Neural progenitor cell (in vitro differentiated cells): ENCODE results near the gene BMPR1B. TPM values are rescaled to one million over a fixed set of nuclear protein-coding genes. Genes with fewer than 3 reads are reported as not detected.

ENCODE experiments used
- DNase-seq: peaks from one replicate; pipeline ENCODE4 v3.0.0-alpha.2; 2016; ENCODE audit warnings: low spot score
- H2AFZ ChIP-seq: fragments of 200-600 bp; sonication (generic); replicated peaks from 2 replicates; pipeline ENCODE4 v1.6.1; 2016; ENCODE audit warnings: antibody characterized with exemption
- H3F3A ChIP-seq: fragments of 200-600 bp; sonication (generic); 2 replicates; pipeline ENCODE4 v1.6.1; 2016; ENCODE audit warnings: antibody characterized with exemption, low read depth
- H3K27ac ChIP-seq: fragments of 200-600 bp; sonication (generic); 2 replicates; pipeline ENCODE4 v1.5.1; 2016; ENCODE audit warnings: mild to moderate bottlenecking
- H3K27me3 ChIP-seq: fragments of 200-600 bp; sonication (generic); 2 replicates; pipeline ENCODE4 v1.6.1; 2016; ENCODE audit warnings: mild to moderate bottlenecking, moderate library complexity
- H3K36me3 ChIP-seq: fragments of 200-600 bp; sonication (generic); 2 replicates; pipeline ENCODE4 v1.5.1; 2016
- H3K4me1 ChIP-seq: fragments of 200-600 bp; sonication (generic); 2 replicates; pipeline ENCODE4 v1.6.1; 2016; ENCODE audit warnings: mixed run types
- H3K4me2 ChIP-seq: fragments of 200-600 bp; sonication (generic); 2 replicates; pipeline ENCODE4 v1.6.1; 2016
- H3K4me3 ChIP-seq: fragments of 200-600 bp; sonication (generic); 2 replicates; pipeline ENCODE4 v1.5.1; 2016
- H3K79me2 ChIP-seq: fragments of 200-600 bp; sonication (generic); 2 replicates; pipeline ENCODE4 v1.6.1; 2016; ENCODE audit warnings: low read depth
- H3K9ac ChIP-seq: fragments of 200-600 bp; sonication (generic); 2 replicates; pipeline ENCODE4 v1.6.1; 2016
- H3K9me3 ChIP-seq: fragments of 200-600 bp; sonication (generic); 2 replicates; pipeline ENCODE4 v1.5.1; 2016; ENCODE audit warnings: low read depth
- H4K20me1 ChIP-seq: fragments of 200-600 bp; sonication (generic); 2 replicates; pipeline ENCODE4 v1.6.1; 2016; ENCODE audit warnings: low read depth
- H3K27ac Mint-ChIP-seq: 3 replicates; pipeline ENCODE4 v1.8.0; 2021; ENCODE audit warnings: mixed read lengths
- H3K27me3 Mint-ChIP-seq: 2 replicates; pipeline ENCODE4 v1.8.0; 2022; ENCODE audit warnings: low read depth, mild to moderate bottlenecking, inconsistent platforms, moderate library complexity, mixed read lengths; ENCODE audit not compliant: insufficient read depth
- H3K36me3 Mint-ChIP-seq: 3 replicates; pipeline ENCODE4 v1.8.0; 2021; ENCODE audit warnings: mixed read lengths
- H3K4me1 Mint-ChIP-seq: 3 replicates; pipeline ENCODE4 v1.8.0; 2021; ENCODE audit warnings: mixed read lengths
- H3K4me3 Mint-ChIP-seq: 3 replicates; pipeline ENCODE4 v1.8.0; 2021; ENCODE audit warnings: mild to moderate bottlenecking, moderate library complexity, mixed read lengths
- H3K9me3 Mint-ChIP-seq: 3 replicates; pipeline ENCODE4 v1.8.0; 2020; ENCODE audit warnings: mixed read lengths
- CTCF ChIP-seq: fragments of 200-600 bp; sonication (generic); IDR thresholded peaks from 2 replicates; pipeline ENCODE4 v1.5.1; 2017; ENCODE audit warnings: antibody characterized with exemption, mild to moderate bottlenecking
- EZH2 ChIP-seq: fragments of 200-600 bp; sonication (generic); IDR thresholded peaks from 2 replicates; pipeline ENCODE4 v1.6.1; 2017; ENCODE audit warnings: antibody characterized with exemption, mild to moderate bottlenecking, moderate library complexity
- EZH2phosphoT487 ChIP-seq: fragments of 200-600 bp; sonication (generic); IDR thresholded peaks from 2 replicates; pipeline ENCODE4 v1.6.1; 2017; ENCODE audit warnings: antibody characterized with exemption
- total RNA-seq: library from RNA; depleted of rRNA; stranded (reverse); fragments of >200 nt; gene quantifications from 2 replicates; pipeline ENCODE4 v1.2.3, GENCODE V29; 2015; ENCODE audit warnings: low replicate concordance

The BMPR1B gene
- total RNA-seq, 1 donor from 2014 or later = 2.7 TPM

- no peak overlapping the region for H3K4me3 Mint-ChIP-seq
- no peaks in the 10 kb centered on the region for H3K9me3 Mint-ChIP-seq
- no peak overlapping the region for H2AFZ ChIP-seq
- no peaks in the 10 kb centered on the region for H3F3A ChIP-seq
- no peak overlapping the region for H3K27ac Mint-ChIP-seq
- H3K4me3 ChIP-seq = no peak overlapping the region
- H4K20me1 ChIP-seq = no peaks in the 10 kb centered on the region
- H3K4me1 Mint-ChIP-seq = peaks cover 13% of the 10 kb centered on the region
- no peaks in the 10 kb centered on the region for H3K36me3 ChIP-seq
- no peak overlapping the region for H3K9ac ChIP-seq
- DNase-seq = no peak
- TF ChIP-seq EZH2 = no peak
- no peak for TF ChIP-seq CTCF
- TF ChIP-seq EZH2phosphoT487 = no peak
- no peaks in the 10 kb centered on the region for H3K9me3 ChIP-seq
- H3K27me3 Mint-ChIP-seq = peaks cover 2% of the 10 kb centered on the region
- no peak overlapping the region for H3K4me2 ChIP-seq
- no peak overlapping the region for H3K27ac ChIP-seq
- H3K79me2 ChIP-seq = no peaks in the 10 kb centered on the region
- no peaks in the 10 kb centered on the region for H3K27me3 ChIP-seq
- no peaks in the 10 kb centered on the region for H3K4me1 ChIP-seq
- H3K36me3 Mint-ChIP-seq = peaks cover 6% of the 10 kb centered on the region
Observed at GRCh38 chr4:94979621-94980020, 221.9 kb downstream of the BMPR1B start.

GRCh38 chr4:94995684-94996394, 238.1 kb downstream of the BMPR1B start:
- Histone ChIP-seq H3K27me3 (no peaks in the 10 kb centered on the region), H3K9me3 (no peaks in the 10 kb centered on the region), H3K4me1 (peaks cover 23% of the 10 kb centered on the region), H3F3A (peaks cover 9% of the 10 kb centered on the region), H4K20me1 (no peaks in the 10 kb centered on the region), H3K9ac (no peak overlapping the region), H3K79me2 (no peaks in the 10 kb centered on the region), H2AFZ (peak overlapping the region; percentile 54), H3K4me2 (peak overlapping the region; percentile 63), H3K4me3 (no peak overlapping the region), H3K36me3 (no peaks in the 10 kb centered on the region), H3K27ac (peak overlapping the region; percentile 28)
- Mint-ChIP-seq H3K27me3 (no peaks in the 10 kb centered on the region), H3K27ac (peak overlapping the region; percentile 92), H3K4me1 (peaks cover 17% of the 10 kb centered on the region), H3K4me3 (peak overlapping the region; percentile 78), H3K9me3 (no peaks in the 10 kb centered on the region), H3K36me3 (peaks cover 3% of the 10 kb centered on the region)
- no peak for TF ChIP-seq CTCF
- no peak for TF ChIP-seq EZH2phosphoT487
- TF ChIP-seq EZH2 = no peak
- peak; percentile 82 for DNase-seq

DNA sequence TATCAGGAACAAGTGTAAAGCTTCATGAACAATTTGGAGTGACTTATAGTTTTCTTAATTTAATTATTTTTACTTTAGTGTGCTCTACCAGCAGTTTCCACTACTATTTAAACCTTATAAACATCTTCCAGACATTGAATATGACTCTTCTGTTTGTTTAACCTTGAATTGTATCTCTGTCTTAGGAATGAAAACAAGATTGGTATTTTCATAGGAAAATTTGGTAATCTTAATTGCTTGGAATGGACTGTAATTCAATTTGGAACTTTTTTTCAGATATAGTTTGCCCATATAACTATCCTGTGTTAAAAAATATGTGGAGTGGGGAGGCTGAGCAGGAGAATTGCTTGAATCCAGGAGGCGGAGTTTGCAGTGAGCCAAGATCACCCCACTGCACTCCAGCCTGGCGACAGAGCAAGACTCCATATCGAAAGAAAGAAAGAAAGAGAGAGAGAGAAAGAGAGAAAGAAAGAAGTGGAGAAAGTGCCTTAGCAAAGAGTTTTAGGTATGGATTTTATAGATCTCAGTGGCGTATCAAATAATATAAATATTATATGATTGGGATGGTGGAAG, 242.4 kb downstream of the BMPR1B start:
- no peaks in the 10 kb centered on the region for H3K9me3 ChIP-seq
- peaks cover 15% of the 10 kb centered on the region for H3K4me1 ChIP-seq
- H3K79me2 ChIP-seq = no peaks in the 10 kb centered on the region
- no peak overlapping the region for H3K4me2 ChIP-seq
- Mint-ChIP-seq H3K27me3 (no peaks in the 10 kb centered on the region), H3K4me3 (no peak overlapping the region), H3K9me3 (no peaks in the 10 kb centered on the region), H3K27ac (no peak overlapping the region), H3K36me3 (peaks cover 3% of the 10 kb centered on the region), H3K4me1 (peaks cover 17% of the 10 kb centered on the region)
- H3F3A ChIP-seq = peaks cover 9% of the 10 kb centered on the region
- H3K9ac ChIP-seq = no peak overlapping the region
- no peaks in the 10 kb centered on the region for H3K36me3 ChIP-seq
- no peak overlapping the region for H2AFZ ChIP-seq
- DNase-seq = no peak
- H3K27ac ChIP-seq = no peak overlapping the region
- no peaks in the 10 kb centered on the region for H4K20me1 ChIP-seq
- no peak for TF ChIP-seq EZH2phosphoT487
- TF ChIP-seq CTCF = no peak
- TF ChIP-seq EZH2 = no peak
- no peak overlapping the region for H3K4me3 ChIP-seq
- no peaks in the 10 kb centered on the region for H3K27me3 ChIP-seq
